GM18505 (cell line): Measurements from ENCODE around the gene ZNF598.

Experiments
- ATAC-seq: cut with Tn5 transposase; IDR thresholded peaks from one replicate; pipeline ENCODE4 v1.9.1; 2021; ENCODE audit not compliant: unreplicated experiment
- POLR2A ChIP-seq: IDR thresholded peaks from 4 replicates; pipeline ENCODE4 v1.6.1; 2011; ENCODE audit warnings: borderline replicate concordance; ENCODE audit not compliant: insufficient read depth, insufficient read length; ENCODE audit errors: extremely low read depth

The ZNF598 gene

GRCh38 chr16:2043667-2044451 lies 34.2 kb upstream of the ZNF598 start:
- no peak for ATAC-seq
- no peak for TF ChIP-seq POLR2A

DNA sequence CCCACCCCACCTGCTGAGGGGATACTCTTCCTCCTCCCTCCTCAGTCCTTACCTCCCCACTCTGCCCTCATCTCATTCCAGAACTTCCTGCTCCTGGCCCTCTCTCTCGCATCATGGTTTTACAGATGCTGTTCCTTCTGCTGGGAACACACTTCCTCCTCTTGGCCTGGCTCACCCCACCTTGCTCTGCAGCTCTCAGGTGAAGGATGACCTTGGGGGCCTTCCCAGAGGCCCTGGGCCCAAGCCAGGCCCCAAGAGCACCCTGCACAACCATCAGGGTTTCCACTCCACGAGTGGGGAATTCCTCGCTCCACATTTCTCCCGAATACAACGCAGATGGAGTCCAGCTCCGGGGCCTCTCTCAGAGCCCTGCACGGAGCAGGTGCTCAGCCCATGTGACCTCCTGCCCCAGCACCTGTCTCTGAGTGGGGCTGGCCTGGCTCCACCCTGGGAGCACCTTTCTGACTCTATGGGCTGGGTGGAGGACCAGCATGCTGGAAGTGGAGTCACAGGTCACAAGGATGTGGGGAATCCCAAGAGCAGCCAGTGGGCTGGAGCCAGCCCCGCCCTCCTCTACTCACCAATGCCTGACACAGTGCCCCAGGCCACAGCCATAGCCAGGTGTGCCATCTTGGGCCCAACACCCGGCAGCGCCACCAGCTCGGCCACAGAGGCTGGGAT lies 33.5 kb upstream of the ZNF598 start:
- no peak for TF ChIP-seq POLR2A
- no peak for ATAC-seq

- ATAC-seq = no peak
- no peak for TF ChIP-seq POLR2A
Measured at GRCh38 chr16:2042171-2042985, 32.8 kb upstream of the ZNF598 start.

DNA sequence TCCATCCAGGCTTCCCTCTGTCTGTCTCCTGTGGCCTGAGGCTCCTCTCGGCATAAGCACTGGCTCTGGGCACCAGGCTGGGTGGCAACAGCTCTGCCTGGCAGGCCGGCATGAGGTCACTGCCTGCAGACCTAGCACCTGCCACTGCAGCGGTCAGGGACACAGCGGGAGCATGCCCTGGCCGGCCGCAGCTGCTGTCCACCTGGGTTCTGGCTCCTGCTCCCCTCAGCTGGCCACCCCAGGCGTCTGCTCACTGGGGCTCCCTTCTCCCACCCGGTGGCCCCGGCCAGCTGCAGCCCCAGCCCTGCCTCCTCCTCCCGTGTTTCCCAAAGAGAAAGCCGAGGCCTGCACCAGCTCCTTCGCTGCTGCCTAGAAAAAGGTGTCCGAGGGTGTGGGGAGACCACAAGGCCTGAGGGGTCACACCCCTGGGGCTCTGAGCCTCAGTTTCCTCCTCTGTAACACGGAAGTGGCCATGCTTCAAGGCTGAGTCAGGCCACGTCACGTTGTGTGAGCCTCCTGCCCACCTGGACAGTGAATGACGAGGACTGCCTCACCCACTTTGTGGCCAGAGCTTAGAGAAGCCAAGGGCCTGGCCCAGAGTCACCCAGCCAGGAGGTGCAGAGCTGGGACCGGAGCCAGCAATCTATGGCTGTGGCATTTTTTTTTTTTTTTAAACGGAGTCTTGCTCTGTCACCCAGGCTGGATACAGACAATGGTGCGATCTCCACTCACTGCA lies 31.3 kb upstream of the ZNF598 start:
- ATAC-seq = no peak
- no peak for TF ChIP-seq POLR2A

DNA sequence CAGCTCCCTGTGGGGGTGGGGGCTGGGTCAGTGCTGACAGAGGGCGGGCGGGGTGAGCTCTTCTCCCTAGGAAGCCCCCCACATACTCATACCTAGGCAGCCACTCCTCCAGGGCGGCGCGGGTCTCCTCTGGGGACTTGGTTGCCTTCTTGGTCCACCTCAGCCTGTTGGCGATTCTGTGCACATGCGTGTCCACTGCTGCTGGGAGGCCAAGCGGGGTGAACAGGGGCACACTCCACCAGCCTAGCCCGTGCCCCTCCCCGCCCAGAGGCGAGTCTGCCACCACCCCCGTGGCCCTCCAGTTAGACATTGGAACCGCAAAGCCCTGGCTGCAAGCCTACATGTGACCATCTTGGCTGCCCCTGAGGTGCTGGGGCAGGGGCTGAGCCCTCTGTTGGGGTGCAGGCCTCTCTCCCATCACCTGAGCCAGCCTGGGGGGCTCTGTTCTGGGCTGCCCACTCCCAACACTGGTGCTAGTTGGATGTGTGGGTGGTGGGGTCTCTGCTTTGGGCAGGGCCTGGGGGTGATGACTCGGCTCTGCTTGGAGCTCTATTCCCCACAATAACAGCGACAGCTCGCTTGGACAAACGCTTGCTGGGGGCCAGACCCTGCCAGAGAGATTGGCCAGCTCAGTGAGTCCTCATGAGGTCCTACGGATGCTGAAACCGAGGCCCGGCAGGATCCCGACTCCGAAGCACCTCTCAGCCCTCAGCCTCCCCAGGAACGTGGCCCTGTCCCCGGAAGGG lies 30.6 kb upstream of the ZNF598 start:
- no peak for TF ChIP-seq POLR2A
- no peak for ATAC-seq

DNA sequence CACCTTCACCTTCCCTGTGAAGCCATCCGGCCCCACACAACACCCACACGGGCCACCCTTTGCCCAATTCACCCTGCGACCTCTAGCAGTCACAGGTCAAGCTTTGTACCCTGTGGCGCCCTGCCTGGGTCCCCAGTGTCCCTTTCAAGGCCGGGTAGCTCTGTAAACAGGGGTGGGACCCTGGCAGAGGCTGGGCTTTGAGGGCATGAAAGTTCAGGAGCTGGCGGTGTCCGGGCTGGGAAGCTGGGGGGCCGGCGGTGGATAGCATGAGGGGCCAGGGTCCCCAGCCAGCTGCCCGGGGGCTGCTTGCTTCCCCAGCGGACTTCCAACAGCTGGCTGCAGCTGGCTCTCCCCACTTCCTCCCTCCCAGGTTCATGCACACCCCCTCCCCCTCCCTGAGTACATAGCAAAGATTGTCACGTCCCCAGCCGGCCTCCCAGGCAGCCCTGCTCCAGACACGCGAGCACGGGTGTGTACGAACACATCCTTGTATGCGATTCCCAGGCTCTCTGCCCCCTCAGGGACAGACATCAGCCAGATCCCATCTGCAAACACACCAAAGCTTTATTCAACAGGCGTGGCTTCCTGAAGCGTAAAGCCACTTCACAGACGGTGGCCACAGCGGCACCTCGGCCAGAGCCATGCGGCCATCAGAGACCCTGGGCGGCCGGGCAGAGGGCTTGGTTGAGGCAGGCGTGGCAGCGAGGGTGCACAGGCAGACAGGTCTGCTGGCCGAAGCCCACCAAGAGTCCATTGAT lies 29.8 kb upstream of the ZNF598 start:
- no peak for TF ChIP-seq POLR2A
- no peak for ATAC-seq

GRCh38 chr16:2038382-2039231 lies 29.0 kb upstream of the ZNF598 start:
- TF ChIP-seq POLR2A = no peak

DNA sequence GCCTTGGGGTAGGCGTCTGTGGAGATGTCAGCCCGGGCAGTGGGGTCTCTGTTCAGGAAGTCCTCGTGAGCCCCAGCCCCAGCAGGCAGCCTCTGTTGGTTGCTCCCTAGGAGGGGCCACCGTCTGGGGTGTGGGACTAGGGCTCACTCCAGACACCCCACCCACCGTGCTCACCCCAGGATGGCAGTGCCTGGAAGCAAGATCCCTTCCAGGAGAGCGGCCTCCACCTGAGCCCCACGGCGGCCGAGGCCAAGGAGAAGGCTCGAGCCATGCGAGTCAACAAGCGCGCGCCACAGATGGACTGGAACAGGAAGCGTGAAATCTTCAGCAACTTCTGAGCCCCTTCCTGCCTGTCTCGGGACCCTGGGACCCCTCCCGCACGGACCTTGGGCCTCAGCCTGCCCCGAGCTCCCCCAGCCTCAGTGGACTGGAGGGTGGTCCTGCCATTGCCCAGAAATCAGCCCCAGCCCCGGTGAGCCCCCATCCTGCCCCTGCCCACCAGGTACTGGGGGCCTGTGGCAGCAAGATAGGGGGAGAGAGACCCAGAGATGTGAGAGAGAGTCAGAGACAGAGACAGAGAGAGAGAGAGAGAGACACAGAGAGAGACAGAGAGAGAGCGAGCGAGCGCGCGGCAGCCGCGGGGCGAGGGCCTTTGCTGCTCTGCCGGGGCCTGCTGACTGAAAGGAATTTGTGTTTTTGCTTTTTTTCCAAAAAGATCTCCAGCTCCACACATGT lies 28.2 kb upstream of the ZNF598 start:
- ATAC-seq = no peak
- no peak for TF ChIP-seq POLR2A

More at GRCh38 chr16:2038382-2039231, 29.0 kb upstream of the ZNF598 start:
- no peak for ATAC-seq

DNA sequence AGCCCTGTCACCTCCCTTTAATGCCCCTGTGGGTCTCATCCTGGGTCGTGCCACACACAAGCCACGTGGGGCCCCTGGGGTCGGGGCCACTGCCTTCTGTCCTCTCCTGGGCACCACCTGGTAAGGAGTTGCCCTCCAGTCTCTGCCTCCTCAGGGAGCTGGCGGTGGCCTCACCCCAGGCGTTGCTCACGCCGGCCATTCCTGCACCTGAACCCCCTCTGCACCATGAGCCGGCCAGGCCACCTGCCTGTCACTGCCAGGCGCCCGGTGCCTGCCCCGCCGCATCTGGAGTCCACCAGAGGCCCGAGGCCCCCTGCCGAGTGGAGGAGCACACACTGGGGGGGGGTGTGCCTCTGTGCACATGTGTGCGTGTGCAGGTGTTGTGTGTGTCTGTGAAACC lies 27.5 kb upstream of the ZNF598 start:
- no peak for TF ChIP-seq POLR2A
- no peak for ATAC-seq

- ATAC-seq = no peak
- no peak for TF ChIP-seq POLR2A
Measured at GRCh38 chr16:2036200-2036966, 26.8 kb upstream of the ZNF598 start.
